Measurements from ENCODE around the gene RTN4RL1. TPM values are rescaled to one million over a fixed set of nuclear protein-coding genes. Genes with fewer than 3 reads are reported as not detected.

The RTN4RL1 gene
- total RNA-seq, 4 donors from 2014 or later = 0.50 to 0.86 (median 0.67) TPM

- DNase-seq (ENCODE audit: extremely low spot score) = no peak
- Histone ChIP-seq H3K4me3 (peak overlapping the region; percentile 58 to 70 (median 61)), H3K27me3 (peaks cover 0 to 7% (median 0%) of the 10 kb centered on the region in 4 donors), H3K36me3 (no peaks in the 10 kb centered on the region), H3K27ac (replicated peaks in 1 of 4) (peak overlapping the region; percentile 64 to 84 (median 76)), H3K4me1 (peaks cover 31 to 45% (median 41%) of the 10 kb centered on the region in 4 donors), H3K9me3 (no peaks in the 10 kb centered on the region)
- intact Hi-C loops (cut with DNase I) = no loop called here
- no CpG with 5 or more reads among the region's 92 CpGs for WGBS
- no peak for TF ChIP-seq POLR2A (IDR thresholded peaks at IDR 0.05; ENCODE audit: low read depth)
- TF ChIP-seq, protein P1, sequence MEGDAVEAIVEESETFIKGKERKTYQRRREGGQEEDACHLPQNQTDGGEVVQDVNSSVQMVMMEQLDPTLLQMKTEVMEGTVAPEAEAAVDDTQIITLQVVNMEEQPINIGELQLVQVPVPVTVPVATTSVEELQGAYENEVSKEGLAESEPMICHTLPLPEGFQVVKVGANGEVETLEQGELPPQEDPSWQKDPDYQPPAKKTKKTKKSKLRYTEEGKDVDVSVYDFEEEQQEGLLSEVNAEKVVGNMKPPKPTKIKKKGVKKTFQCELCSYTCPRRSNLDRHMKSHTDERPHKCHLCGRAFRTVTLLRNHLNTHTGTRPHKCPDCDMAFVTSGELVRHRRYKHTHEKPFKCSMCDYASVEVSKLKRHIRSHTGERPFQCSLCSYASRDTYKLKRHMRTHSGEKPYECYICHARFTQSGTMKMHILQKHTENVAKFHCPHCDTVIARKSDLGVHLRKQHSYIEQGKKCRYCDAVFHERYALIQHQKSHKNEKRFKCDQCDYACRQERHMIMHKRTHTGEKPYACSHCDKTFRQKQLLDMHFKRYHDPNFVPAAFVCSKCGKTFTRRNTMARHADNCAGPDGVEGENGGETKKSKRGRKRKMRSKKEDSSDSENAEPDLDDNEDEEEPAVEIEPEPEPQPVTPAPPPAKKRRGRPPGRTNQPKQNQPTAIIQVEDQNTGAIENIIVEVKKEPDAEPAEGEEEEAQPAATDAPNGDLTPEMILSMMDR (IDR thresholded peaks at IDR 0.05) = no peak
- TF ChIP-seq EP300 (IDR thresholded peaks at IDR 0.05) = no peak
- no peak for TF ChIP-seq POLR2AphosphoS5 (IDR thresholded peaks at IDR 0.05)
These were observed 27.0 kb downstream of the RTN4RL1 start for GRCh38 chr17:1997927-1998742.

DNA sequence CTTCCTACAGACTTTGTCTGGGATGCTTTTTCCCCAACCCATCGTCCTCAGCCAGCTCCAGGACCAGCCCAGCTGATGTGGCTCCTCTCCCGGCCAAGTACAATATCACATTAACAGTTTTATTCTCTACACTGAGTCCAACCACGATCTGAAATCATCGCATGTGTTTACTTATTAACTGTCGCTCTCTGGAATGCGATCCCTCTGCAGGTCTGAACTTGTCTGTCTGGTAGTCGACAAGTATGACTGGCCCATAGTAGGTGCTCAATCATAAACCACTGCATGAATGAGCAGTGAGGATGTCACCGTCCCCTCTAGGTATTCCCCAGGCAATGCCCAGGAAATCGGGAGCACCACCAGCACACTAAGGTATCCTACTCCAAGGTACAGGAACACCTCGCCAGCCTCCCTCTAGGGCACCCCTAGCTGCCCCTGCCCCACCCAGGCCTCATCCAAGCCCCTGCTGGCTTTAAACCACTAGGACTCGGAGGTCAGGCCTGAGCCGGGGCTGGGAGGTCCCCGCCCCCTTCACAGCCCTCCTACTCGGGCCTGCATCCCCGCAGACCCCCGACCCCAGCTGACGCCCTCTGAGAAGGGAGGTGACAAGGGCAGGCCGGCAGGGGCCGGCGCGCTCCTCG, 27.7 kb downstream of the RTN4RL1 start:
- 62% methylated on average over 10 of the region's 22 CpGs for WGBS
- H3K27me3 ChIP-seq = peaks cover 0 to 7% (median 0%) of the 10 kb centered on the region in 4 donors
- TF ChIP-seq POLR2A (IDR thresholded peaks at IDR 0.05; ENCODE audit: low read depth) = no peak
- TF ChIP-seq EP300 (IDR thresholded peaks at IDR 0.05) = no peak
- TF ChIP-seq, protein P1 (IDR thresholded peaks at IDR 0.05) = no peak
- DNase-seq (ENCODE audit: extremely low spot score) = no peak
- H3K27ac ChIP-seq (replicated peaks in 1 of 4) = peak overlapping the region; percentile 64 to 84 (median 76)
- intact Hi-C loops (cut with DNase I) = no loop called here
- no peaks in the 10 kb centered on the region for H3K9me3 ChIP-seq
- peaks cover 31 to 45% (median 41%) of the 10 kb centered on the region in 4 donors for H3K4me1 ChIP-seq
- no peaks in the 10 kb centered on the region for H3K36me3 ChIP-seq
- H3K4me3 ChIP-seq = peak overlapping the region; percentile 58 to 70 (median 61)

DNA sequence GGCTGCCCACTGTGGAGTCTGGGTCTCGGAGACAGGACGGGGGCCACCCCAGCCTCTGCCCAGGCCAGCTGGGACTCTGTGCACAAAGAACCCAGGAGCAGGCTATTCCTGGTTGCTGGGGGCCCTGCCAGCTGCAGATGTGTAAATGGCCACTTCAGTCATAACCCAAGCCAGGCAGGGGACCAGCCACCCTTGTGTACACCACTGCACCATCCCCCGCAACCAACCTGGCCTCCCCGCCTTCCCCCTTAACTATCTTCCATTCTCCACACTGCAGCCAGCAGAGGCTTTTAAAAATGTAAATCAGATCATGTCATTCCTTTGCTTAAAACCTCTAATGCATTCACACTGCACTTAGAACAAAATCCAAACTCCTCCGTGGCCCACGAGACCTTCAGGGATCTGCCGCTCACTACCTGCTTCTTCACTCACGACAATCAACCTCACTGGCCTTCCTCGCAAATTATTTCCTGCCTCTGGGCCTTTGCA, 28.3 kb downstream of the RTN4RL1 start:
- TF ChIP-seq POLR2AphosphoS5 (IDR thresholded peaks at IDR 0.05) (no peak), POLR2A (IDR thresholded peaks at IDR 0.05; ENCODE audit: low read depth) (no peak), EP300 (IDR thresholded peaks at IDR 0.05) (no peak)
- TF ChIP-seq, protein P1 (IDR thresholded peaks at IDR 0.05) = no peak
- intact Hi-C loops (cut with DNase I) = no loop called here
- WGBS = 96% methylated on average over 9 of the region's 9 CpGs
- H3K36me3 ChIP-seq = no peaks in the 10 kb centered on the region
- no peak overlapping the region for H3K4me3 ChIP-seq
- H3K4me1 ChIP-seq = peaks cover 31 to 45% (median 41%) of the 10 kb centered on the region in 4 donors
- no peaks in the 10 kb centered on the region for H3K9me3 ChIP-seq
- DNase-seq (ENCODE audit: extremely low spot score) = no peak
- H3K27ac ChIP-seq (replicated peaks in 1 of 4) = peak overlapping the region in 2 of 4 donors; percentile 64 to 84
- peaks cover 0 to 7% (median 0%) of the 10 kb centered on the region in 4 donors for H3K27me3 ChIP-seq

GRCh38 chr17:1995907-1996799, 29.0 kb downstream of the RTN4RL1 start:
- WGBS = 80% methylated on average over 14 of the region's 14 CpGs
- no peak overlapping the region for H3K27ac ChIP-seq (replicated peaks in 1 of 4)
- no peak for DNase-seq (ENCODE audit: extremely low spot score)
- no peak overlapping the region for H3K4me3 ChIP-seq
- intact Hi-C loops (cut with DNase I) = no loop called here
- H3K27me3 ChIP-seq = peaks cover 0 to 7% (median 0%) of the 10 kb centered on the region in 4 donors
- H3K4me1 ChIP-seq = peaks cover 31 to 45% (median 41%) of the 10 kb centered on the region in 4 donors
- no peaks in the 10 kb centered on the region for H3K36me3 ChIP-seq
- TF ChIP-seq, protein P1 (IDR thresholded peaks at IDR 0.05) = no peak
- TF ChIP-seq EP300 (IDR thresholded peaks at IDR 0.05) (no peak), POLR2AphosphoS5 (IDR thresholded peaks at IDR 0.05) (no peak), POLR2A (IDR thresholded peaks at IDR 0.05; ENCODE audit: low read depth) (no peak)
- no peaks in the 10 kb centered on the region for H3K9me3 ChIP-seq

Data from esophagus muscularis mucosa (tissue), 4 donors.